Measurements from ENCODE around the gene PDXK.

Gene PDXK

DNA sequence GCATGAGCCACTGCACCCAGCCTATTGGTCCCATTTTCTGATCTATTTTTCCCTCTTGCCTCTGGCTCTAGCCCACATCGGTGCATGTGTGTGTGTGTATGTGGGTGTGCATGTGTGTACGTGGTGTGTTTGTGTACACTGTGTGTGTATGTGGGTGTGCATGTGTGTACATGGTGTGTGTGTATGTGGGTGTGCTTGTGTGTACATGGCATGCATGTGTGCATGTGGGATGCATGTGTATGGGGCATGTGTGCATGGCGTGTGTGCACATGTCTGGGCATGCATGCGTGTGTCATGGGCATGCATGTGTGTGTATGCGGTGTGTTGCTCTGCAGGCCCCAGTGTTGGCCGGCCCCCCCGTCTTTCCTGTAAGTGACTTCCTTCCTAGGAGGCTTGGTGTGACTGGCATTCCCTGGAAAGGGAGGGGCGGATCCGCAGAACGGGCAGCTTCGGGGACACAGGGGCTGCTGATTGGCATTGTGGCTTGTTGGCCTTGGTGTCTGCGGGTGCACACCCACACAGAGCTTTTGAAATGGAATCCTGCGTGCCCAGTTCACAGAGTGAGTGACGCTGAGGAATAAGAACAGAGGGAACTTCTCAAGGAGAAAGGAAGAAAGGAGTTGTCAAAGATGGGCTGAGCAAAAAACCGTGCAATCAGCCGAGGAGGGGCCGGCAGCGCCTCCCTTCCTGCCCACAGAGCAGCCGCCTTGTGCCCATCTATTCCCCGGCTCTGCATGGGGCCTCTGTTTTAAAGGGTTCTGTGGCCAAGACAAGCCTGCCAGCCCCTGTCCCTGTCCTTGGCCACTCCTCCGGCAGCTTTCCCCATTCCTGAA lies 8.0 kb downstream of the PDXK start:
- no peak for DNase-seq

DNA sequence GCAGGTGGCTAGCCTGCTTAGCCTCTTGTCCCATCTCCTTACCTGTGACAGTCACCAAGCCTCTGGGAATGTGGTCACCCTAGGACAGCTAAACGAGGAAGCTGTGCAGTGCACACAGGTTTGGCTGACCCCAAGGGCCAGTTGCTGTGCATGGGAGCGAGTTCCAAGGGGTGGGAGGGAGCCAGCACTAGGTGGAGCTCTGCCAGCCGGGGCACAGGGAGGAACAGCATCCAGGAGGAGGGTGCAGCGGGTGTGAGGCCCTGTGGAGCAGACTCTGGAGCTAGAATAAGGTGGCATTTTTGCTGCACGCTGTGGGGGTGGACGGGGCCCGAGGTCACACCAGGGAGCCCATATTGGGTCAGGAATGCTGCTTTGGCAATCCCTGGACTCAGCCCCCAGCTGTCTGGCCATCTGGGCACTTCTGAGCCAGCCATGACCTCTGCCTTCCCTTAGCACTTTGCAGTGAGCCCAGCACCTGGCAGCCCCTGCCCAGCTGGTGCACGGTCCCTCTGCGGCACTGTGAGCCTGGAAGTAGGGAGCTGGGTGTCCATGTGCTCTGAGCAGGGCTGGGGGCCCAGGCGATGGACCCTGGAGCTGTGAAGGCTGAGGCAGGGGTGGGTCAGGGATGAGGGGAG lies 8.7 kb downstream of the PDXK start:
- DNase-seq = no peak

DNA sequence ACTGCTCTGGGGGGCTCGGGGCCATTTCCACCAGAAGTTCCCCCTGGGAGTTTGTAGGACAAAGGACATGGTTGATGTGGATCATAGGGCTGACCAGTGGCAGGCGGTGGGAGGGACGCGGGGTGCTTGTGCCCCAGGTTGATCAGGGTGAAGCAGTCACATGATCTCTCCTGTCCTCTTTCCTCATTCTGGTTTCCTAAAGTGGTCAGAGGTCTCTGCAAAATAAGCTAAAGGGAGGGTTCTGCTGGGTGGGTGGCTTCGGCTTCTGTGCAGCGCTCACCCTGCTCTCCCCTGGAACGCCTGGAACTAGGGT lies 9.2 kb downstream of the PDXK start:
- DNase-seq = no peak

DNA sequence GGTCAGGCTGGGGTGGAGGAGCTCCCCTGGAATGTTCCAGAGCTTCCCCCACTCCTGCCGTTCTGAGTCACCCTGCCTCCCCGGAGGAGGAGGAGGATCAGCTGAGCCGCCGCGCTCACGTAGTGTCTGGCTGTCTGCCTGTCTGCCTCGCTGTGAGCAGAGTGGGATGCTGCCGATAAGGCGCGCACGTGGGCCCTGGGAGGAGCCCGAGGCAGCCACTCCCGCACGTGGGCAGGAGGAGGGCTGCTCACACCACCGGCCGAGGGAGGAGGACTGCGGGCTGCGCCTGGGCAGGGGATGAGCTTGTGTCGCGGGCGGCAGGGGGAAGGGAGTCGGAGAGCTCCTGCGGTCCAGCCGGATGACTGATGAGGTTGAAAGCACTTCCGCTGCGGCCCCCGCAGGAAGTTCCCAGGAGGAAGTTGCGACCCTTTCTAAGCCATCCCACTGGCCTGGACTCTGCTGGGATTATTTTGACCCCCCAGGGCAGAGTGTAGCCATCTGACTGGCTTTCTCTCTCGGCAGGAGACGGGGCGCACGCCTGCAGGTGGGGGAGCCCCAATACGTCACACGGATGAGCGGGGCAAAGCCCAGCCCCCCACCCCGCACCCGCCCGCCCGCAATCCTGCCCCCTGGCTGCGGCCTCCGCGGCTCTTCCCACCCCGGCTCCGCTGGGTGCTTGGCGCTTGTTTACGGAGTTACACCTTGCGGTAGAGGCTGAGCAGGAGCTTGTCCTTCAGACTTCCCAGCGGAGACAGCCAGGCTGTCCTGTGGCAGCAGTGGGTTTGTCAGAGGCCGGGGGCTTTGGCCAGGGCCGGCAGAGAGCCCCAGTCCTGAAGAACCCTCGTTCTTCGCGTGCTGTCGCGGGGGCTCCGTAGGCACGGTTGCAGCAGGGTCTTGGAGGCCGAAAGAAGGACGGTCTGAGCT lies 9.8 kb downstream of the PDXK start:
- DNase-seq = peak; percentile 51

DNA sequence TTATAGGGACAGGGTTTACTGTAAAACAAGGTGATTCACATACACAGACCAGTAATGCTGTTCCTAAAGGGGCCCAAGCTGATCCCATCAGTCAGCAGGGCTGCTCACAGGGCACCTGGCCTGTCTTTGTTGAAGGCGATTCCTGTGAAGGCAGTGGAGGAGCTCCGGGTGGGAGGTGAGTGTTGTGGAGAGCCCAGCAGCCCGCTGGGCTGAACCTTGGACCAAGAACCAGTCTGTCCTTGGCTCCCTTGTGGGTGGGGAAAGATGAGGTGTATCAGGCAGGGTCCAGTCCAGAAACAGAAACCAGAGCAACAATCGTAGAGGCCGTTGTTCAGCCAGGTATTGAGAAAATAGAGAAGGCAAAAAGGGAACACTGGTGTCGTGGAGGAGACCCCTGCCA lies 12.5 kb downstream of the PDXK start:
- DNase-seq = no peak

DNA sequence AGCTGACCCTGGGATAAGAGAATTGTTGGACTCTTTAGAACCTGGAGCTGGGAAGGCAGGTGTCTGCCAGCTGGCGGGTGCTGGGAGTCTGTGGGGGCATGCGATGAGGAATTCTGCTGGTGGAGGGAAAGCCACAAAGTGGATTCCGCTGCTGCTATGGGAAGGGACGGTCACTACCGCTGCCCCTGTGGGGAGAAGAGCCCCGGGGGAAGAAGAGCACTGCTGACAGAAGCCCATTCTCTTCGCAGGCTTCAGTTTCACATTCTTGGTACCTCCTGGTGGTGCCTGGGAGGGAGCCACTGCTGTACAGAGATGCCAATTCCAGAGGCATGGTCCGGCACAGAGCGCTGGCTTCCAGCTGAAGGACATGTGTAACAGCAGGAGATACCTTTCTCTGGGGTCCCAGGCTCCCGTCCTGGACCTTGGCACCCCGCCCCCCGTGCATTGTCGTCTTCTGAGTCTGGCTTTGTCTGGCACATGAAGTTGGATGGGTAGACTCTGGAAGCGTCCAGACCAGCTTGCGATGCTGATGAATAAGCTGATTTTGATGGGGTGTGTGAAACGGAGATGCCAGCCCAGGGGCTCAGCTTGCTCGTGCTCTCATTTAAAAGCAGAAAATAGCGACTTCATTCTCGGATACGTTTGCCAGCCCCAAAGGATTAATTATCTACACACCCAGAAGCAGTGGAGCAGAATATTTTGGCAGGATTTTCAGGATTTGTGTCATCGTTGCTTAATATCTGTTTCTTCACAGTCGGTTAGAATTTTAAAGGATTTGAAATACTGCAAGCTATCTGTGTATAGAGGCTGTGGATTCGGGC lies 13.2 kb downstream of the PDXK start:
- DNase-seq = no peak

DNA sequence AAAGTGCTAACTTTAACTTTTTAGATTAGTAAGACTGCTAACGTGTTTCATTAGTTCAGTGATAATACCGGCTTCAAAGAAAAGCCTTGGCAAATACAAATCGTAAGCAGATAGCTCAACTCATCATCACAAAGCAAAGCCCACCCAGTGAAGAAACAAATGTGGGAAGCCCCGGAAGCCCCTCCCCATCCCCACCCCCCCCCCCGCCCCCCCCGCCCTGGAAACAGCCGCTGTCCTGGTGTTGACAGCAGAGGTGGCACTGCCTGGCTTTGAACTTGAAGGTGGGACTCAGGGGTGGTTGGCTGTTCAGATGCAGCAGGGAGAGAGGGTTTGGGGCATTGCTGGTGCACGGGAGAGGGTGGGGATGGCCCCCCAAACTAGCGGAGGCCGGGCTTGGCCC lies 14.1 kb downstream of the PDXK start:
- no peak for DNase-seq

DNA sequence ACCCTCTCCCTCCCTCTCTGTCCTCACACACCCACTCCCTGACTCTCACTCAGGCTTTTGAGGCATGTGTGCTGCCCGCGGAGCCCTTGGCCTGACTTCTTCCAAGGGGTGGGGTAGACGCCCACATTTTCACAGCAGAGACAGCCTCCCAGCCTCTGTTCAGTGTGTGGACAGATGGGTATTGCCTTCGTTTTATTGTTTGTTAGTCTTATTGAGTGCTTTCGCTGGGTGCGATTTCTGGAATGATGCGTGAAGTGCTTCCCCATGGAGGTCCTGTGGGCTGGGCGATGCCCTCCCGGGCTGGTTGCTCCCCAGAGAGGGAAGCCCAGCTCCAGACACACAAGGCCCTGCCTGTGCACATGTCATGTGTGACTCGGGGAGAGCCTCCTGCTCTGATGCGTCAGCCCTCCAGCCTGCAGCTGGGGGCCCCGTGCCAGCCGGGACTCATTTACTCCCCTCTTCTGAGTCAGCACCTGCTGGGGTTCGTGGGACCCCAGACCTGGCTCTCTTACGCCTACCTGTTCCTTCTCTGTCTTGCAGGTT lies 14.7 kb downstream of the PDXK start:
- DNase-seq = no peak

DNA sequence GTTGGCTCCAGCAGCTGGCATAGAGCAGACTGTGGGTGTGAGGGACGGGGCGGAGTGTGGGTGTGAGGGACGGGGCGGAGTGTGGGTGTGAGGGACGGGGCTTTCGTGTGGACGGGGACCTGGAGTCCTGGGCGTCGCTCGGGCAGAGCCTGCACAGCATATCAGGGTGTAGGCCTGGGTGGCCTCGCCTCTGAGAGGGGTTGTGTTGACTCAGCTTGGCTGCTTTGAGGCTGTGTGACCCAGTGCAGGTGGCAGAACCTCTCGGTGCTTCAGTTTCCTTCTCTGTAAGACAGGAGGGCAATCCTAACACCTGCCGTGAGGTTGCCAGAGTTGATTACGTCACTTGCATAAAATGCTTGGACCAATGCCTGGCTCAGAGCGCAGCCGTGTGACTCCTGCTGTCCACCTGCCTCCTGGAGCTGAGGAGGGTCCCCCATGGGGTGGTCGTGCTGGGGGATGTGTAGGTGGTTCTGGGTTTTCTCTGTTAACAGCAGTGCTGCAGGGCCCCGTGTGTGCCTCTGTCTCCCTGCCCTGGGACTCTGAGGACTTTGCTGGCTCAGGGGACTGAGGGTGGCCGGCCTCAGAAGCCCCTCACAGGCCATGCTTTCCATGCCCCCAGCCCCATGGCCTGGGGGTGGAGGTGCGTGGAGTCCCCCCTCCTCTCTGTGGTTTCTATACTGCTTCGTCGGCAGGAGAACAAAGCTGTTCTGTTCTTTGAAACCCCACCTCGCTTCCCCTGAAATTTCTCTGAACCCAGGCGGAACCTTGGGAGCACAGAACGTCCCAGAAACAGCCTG lies 15.4 kb downstream of the PDXK start:
- DNase-seq = no peak

DNA sequence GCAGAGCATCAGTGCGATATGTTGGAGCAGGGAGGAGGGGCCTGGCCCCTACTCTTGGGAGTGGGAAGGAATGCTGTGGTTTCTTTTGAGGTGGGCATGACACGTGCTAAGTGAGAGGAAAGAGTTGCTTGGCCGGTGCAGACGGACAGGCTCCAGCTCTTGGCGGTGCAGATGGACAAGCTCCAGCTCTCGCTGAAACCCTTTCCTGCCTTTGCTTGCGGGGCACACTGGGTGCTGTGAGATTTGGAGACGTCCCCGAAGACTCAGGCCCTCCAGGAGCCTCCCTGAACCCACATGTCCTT lies 15.9 kb downstream of the PDXK start:
- no peak for DNase-seq

DNA sequence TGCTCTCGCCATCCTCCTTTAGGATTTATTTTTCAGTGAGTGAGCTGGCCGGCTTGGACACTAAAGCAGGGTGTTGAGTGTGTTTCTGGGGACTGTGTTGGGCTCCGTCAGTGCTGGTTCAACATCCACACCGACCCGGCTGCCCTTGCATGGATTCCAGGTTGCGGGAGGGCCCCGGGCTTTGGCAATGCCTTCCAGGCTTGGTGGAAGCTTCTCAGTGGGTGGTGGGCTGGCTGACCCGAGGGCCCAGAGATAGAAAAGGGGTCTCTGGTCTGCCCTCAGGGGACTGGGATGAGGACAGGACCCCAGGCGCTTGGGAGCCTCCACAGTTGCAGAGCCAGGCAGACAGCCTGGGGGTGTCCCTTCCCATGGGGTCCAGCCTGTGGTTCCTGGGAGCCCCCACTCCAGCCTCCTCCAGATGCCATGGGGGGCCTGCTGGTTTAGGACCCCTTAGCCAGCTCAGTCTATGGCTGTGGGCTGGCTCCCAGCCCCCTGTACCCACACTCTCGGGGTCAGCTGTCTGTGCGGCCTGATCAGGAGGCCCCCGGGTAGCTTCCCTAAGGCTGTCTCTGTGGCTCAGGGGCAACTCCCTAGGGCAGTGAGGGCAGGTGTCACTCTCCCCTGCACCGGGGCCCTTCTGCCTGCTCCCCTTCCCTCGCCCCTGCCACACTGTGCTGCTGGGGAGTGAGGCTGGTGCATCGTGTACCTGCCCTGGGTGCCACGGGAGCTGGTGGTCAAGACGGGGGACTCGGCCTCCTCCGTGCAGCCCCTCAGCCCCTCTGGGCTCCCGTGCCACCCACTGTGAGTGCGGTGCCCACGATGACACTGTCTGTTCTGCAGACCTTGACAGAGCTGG lies 16.5 kb downstream of the PDXK start:
- DNase-seq = no peak

DNA sequence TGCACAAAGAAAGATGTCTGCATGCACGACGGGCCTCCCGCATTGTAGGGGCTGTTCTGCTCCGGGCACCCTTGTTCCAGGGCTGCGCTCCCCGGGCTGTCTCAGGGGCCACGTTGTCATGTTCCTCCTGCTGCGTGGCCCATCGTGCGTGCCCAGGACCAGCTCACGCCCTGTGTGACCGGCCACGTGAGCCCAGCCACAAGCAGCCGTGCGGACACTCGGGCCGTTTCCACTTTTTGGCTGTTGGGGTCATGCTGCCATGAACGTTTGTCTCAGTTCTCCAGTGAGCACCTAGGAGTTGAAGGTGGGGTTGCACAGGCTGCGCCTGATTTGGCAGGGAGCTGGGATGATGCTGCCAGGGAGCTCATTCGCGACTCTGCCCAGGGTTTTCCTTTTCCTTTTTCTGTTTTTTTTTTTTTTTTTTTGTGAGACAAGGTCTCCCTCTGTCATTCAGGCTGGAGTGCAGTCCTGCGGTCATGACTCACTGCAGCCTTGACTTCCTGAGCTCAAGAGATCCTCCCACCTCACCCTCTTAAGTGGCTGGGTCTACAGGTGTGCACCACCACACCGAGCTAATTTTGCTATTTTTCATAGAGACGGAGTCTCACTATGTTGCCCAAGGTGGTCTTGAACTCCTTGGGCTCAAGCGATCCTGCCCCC lies 17.4 kb downstream of the PDXK start:
- no peak for DNase-seq

DNA sequence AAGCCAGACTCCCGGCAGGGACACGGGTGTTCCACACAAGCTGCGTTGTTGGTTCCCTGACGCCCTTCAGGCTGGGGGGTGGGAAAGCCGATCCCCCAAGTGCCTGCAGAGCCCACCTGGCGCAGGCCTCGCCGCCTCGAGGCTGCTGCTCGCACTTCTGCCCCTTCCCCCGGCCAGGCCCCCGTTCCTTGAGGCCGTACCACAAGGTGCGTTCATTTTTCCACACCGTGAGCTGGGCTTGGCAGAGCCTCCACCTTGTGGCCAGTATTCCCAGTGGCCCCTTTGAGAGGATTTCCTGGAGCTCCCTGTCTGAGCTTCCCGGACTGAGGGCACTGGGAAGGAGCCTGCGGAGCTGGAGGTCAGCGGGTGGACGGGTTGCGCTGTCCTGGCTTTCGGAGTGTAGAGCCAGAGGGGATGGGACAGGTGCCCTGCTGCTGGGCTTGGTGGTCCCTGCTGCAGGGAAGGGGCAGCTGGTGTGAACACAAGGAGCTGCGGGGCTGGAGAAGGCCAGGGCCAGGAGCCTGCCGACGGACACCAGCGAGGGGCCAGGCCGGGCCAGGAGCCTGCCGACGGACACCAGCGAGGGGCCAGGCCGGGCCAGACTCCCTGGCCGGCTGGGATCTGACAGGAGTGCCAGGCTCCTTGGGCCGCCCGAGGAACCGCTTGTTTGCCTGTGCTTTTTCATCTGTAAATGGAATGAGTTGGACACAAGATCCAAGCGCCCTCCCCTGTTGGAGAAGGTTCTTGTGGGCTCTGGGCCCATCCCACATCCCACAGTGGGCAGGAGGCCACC lies 18.4 kb downstream of the PDXK start:
- no peak for DNase-seq

DNA sequence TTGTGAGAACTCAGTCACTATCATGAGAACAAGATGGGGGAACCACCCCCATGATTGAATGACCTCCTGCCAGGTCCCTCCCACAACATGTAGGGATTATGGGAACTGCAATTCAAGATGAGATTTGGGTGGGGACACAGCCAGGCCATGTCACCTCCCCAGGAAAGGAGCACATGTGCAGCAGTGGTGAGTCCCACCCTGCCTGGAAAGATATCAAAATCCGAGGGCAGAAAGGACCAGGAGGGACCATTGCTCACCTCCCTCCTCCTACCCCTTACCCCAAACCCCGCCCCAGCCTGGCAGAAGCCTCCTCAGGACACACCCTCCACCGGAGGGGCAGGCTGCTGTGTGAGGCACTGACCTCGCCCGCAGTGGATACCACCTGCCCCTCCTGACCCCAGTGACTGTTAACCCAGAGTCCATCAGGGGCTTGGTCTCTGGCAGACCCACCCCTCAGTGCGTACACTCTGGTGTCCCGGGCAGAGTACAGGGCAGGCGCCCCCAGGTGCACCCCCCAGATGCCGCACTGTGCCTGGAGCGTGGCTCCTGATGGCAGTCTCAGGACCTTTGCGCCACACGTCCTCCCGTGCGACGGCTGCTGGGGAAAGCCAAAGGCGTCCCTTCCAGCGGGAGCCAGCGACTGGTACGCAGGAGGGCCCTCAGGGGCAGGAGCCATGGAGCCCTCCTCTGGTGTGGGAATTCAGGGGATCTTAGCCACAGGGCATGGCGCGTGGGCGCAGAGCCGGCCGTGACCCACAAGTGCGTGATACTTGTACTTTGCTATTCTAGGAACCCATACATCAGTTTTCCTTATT lies 20.9 kb downstream of the PDXK start:
- DNase-seq = no peak

DNA sequence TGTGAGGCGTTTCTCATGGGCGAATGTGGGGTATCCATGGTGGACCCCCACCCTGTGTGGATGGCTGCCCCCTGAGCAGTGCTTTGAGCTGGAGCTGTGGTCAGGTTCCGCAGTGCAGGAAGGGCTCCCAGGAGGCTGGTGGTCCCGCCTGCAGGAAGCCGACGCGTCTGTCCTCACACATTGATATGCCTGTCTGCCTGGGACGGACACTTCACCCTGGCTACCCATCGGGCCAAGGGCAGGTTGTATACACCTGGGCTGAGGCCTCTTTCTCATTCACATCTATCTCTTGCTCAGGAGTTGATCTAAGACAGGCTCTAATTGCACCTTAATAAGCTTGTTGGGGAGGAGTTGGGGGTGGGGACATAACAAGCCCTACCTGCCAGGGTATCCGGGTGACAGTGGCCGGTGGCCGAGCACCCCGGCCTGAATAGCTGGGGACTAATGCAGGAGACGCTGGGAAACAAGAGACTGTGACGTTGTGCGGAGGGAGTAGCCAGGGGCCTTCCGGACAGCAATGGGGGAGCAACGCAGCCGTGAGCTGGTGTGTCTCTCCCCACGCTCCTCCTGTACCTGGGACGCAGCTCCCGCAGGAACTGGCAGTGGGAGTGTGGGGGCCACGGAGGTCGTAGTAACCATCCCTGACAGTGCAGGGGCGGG lies 21.7 kb downstream of the PDXK start:
- DNase-seq = no peak

DNA sequence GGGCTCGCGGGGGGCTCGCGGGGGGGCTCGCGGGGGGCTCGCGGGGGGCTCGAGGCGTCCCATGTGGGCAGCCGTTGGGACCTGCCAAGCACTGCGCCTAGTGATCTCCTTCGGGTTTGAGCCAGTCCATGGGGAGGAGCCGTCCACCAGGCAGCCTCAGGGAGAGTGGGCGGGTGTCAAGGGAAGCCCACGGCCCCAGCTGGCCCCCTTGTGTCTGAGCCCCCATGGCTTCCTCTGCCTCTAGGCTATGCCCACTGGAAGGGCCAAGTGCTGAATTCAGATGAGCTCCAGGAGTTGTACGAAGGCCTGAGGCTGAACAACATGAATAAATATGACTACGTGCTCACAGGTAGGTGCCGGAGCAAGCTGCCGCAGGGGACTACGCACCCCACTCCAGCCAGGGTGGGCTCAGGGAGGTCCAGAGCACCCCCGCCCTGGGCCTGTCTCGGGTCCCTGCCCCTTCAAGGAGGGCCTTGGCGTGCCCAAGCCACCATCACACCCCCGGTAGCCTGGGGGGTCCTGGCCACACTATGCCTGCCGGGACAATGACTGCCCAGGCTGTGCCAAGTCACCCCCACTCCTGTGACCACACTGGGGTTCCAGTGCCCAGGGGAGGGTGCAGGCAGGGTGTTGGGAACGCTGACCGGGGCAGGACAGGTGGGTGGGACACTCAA lies 22.6 kb downstream of the PDXK start:
- DNase-seq = no peak

DNA sequence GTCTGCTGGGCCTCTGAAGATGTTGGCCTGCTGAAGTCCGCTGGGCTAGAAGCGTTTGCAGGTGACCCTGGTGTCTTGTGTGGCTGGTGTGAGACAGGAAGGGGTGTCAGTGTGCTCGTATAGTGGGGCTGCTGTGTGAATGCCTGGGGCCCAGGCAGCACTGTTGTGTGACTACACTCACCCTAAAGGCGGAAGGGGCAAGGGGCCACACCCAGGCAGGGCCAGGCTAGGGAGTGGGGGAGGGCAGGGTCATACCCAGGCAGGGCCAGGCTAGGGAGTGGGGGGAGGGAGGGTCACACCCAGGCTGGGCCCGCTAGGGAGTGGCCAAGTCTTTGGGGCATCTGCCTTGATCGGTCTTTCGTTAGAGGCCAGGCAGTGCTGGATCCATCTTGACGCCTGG lies 25.0 kb downstream of the PDXK start:
- DNase-seq = no peak

DNA sequence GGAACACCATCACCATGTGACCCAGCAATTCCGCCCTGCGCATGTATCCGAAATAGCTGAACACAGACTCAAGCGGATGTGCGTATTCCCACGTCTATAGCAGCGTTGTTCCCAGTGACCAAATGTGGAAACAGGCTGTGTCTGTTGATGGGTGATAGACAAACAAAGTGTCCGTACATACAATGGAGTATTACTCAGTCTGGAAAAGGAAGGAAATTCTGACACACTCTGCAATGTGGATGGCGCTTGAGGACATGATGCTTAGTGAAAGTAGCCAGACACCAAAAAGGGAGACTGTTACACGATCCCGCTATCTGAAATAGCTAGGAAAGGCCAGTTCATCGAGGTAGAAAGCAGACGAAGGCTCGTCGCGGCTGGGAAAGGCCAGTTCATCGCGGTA lies 25.8 kb downstream of the PDXK start:
- no peak for DNase-seq

Data from NCI-H2107 (cell line).